Pulmonary artery endothelial cell (primary cell): ENCODE measurements around the gene RHBG. TPM values are rescaled to one million over a fixed set of nuclear protein-coding genes. Genes with fewer than 3 reads are reported as not detected.

Experiments
- DNase-seq: peaks from one replicate; pipeline ENCODE4 v3.0.0-alpha.2; 2011; ENCODE audit warnings: low read depth, low spot score
- total RNA-seq: library from RNA; depleted of rRNA; stranded (reverse); fragments of >200 nt; gene quantifications from 2 replicates; pipeline ENCODE4 v1.2.3, GENCODE V29; 2014

Gene RHBG
- total RNA-seq, 1 donor from 2014 or later: not detected

DNA sequence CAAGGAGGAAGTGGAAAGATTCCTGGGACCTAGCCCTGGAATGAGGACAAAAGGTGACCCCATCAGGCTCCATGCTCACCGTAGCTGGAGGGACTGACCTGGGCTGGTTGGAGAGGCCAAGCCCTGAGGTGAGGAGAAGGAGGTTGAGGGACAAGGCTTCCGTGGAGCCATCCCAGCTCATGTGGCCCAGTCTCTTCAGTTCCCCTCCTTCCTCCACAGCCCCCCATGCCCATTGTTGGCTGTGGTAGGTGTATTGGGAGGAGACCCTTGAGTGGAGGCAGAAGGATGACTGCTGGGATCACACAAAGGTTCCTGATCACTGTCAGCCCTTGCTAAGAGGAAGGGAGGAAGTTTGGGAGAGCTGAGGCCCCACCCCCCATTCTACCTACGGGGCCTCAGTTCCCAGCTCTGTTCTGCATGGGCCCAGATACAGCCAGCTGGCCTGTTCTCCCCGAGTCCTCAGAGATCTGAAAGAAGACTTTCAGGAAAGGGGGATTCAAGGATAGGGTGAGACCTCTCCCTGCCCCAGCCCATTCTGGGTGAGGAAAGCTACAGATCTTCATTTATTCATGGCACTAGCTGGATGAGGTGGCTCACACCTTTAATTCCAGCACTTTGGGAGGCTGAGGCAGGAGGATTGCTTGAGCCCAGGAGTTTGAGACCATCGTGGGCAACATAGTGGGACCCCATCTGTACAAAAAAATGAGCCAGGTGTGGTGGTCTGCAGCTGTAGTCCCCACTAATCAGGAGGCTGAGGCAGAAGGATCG is 17.3 kb downstream of the RHBG start:
- DNase-seq: no peak

DNA sequence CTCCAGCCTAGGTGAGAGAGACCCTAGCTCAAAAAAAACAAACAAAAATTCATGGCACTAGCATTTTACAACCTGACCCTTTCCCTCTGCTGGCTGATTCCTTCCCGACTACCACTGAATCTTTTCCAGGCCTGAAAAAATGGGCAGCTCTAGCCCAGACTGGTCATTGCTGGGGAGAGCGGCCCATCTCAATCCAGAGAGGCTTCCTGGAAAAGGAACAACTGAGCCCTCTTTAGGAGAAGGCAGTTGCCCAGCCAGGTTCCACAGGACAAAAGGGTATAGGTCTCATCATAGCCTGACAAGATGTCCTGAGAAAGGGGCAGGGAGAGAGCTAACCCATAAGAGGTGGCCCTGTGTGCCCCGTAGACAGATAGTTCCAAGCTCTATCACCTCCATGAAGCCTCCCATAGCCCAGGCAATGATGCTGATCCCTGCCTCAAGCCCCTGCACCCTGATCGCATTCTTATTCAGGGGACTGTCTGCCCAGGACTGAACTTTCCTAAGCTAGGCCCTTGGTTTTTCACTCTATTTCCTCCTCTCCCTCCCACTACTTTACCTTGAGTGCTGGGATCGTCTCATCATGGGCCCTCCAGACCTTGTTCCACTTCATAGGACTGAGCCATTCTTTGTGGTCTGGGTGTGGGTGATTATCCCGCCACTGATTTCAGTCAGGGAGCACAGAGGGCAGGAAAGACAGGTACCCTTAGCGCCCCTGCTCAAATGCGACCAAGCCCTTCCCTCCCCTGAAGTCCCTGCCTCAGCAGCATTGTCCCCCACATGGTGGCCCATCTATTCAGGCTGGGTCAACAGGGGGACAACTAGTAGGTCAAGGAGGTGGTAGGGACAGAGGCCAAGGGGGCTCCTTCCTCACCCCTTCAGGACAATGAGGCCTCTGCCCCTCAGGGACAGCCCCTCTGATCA is 18.2 kb downstream of the RHBG start:
- no peak for DNase-seq

DNA sequence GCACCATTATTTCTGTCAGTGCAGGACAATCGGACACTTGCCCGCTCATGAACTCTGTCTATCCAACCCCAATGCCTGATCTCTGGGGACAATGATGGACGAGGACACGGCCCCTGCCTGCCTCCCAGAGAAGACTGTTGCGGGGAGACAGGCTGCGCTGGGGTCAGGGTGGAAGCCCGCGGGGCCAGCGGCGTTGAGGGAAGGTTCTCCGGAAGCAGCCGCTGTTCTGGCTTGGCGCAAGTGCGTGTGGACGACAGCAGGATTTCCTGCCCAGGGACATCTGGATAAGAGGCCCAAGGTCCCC is 18.8 kb downstream of the RHBG start:
- no peak for DNase-seq

- DNase-seq: no peak
Observed at GRCh38 chr1:156388174-156389137, 19.4 kb downstream of the RHBG start.

- no peak for DNase-seq
Observed at GRCh38 chr1:156389311-156389710, 20.3 kb downstream of the RHBG start.

DNA sequence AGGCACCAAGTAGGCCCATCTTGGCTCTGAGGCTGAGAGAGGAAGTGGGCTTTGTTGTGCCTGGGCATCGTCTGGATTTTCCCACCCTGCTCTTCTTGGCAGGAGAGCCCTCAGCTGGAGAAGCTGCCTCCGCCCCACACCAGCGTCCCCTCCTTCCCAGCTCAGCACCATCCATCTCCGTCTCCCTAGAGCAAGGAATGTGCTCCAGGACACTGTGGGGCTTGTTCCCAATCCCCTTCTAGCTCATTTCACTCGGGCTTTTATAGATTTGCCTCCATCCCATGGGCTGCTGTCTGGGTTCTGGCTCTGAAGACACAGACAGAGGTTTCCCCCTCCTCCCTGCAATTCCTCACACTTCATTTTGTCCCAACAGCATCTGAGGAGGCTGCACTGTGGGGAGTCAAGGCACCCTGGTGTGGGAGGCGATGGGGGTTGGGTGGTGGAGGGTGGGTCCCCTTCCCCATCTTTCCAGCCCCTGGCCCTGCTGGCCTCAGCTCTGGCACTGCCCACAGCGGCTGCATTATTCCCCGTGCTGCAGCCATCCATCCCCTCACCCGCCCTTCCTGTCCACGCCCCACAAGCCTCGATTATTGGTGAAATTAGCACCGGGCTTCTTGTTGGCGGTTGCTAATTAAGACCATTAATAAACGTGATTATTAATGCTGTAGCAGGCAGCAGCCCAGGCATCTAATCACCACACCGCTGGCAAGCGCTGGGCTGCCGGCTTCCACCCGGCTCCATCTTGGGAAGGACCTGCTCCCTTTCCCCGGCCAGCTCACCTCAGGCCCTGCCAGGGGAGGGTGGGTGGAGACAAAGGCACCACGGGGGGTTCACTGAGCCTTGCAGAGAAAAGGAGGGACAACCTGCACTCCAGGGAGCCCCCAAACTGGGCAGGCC is 21.7 kb downstream of the RHBG start:
- DNase-seq: no peak

GRCh38 chr1:156391366-156391677 is 22.3 kb downstream of the RHBG start:
- no peak for DNase-seq

- no peak for DNase-seq
Observed at GRCh38 chr1:156391701-156392100, 22.7 kb downstream of the RHBG start.

DNA sequence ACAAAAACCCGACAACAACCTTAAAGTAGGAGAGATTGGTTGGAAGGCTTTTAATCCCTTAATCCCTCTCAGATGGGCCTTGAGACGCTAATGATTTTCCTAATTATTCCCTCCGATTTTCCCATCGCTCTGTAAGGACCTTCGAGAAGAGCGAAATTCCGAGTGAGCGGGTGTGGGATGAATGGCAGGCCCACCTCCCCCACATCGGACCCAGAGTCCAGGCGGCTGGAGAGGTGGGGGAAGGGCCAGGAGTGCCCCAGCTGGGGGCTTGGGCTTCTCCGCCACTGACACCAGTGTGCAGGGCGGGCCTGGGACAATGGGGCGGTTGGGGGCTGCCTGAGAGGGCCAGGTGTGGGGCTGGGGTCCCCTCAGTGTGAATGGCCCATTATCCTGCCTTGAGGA is 23.4 kb downstream of the RHBG start:
- DNase-seq: no peak

GRCh38 chr1:156393095-156393494 is 24.1 kb downstream of the RHBG start:
- DNase-seq: no peak

- DNase-seq: no peak
Observed at GRCh38 chr1:156394082-156394481, 25.1 kb downstream of the RHBG start.

GRCh38 chr1:156394835-156395461 is 25.9 kb downstream of the RHBG start:
- DNase-seq: no peak

- DNase-seq: no peak
Observed at GRCh38 chr1:156399355-156400125, 30.5 kb downstream of the RHBG start.

DNA sequence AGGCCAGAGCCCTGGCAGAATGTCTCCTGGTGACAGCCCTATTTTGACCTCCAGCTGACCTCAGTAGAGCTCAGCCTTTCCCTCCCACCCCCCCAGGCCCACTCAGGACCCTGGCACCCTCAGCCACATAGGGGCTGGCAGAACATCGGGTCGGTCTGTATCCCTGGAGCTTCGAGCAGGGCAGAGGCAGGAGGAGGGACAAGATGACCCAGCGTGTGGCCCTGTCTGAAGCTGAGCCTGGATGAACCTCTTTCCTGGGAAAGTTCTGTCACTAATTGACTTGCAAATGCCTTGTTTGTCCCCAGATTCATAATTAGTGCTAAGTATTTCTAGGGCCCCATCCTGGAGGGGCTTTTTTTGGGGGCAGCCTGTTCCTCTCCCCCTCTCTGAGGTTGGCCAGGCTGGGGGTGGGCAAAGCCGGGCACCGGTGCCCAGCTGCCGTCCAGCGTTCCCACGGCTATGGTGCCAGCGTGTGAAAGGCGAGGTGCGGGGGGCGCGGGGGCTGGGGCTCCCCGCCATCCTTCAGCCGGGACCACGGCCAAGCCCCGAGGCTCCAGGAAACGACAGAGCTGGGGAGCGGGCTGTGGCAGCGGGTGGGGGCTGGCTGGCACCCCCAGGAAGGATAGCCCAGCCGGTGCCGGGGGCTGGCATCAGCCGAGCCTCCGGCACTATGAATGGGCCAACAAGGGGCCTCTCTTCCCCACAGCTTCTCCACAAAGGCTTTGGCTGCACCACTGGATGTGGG is 31.4 kb downstream of the RHBG start:
- no peak for DNase-seq

DNA sequence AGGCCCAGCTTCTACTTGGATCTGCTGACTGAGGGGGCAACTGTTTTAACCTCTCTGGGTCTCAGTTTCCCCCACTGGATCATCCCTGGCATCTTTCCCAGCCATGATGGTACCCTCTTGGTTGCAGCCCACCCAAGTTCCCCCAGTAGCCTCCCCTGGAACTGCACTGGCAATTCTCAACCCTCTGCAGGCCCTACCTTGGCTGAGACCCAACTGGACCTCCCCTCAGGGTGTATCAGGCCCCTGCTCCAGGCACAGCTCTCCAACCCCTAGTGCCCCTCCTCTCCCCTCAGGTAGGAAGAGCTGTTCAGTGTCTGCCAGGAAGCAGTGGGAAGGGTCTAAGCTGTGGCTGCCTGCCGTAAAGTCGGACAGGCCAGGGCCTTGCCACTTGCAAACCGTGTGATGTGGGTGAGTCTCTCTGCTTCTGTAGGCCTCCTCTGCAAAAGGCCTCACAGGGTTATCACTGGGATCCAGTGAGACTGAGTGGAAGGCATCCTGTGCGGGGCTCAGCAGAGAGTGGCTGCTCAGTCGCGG is 32.1 kb downstream of the RHBG start:
- no peak for DNase-seq

GRCh38 chr1:156401681-156402081 is 32.7 kb downstream of the RHBG start:
- no peak for DNase-seq

DNA sequence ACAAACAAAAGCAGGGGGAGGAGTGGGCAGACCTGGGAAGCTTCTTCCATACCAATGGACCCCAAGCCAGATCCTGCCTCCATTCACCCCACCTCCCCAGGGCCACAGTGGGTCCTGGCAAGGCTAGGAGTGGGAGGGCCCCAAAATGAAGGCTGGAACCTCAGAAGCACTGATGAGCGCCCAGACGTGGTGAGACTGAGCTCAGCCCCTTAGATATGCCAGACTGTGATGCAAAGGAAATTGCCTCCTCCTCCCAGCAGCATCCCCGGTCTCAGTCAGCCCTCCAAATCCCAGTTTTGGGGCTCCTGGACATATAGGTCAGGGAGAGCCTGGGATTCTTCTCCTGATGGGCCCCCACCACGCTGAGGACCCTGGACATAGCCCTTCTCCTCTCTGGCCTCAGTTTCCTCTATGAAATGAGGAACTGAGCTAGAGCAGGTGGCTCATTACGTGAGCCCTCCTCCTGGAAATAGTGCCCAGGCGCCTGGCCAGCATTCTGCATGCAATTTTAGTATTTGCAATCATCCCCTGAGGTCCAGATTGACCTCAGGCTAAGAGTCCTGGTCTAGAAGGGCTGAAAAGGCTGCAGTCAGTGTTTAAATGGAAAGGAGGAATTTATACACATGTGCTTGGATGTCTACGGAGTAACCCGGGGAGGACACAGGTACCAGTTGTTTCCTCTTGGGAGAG is 33.5 kb downstream of the RHBG start:
- no peak for DNase-seq

GRCh38 chr1:156405670-156406069 is 36.7 kb downstream of the RHBG start:
- DNase-seq: no peak
